SK-N-SH (cell line): ENCODE data around the gene CHRNA5. TPM values are rescaled to one million over a fixed set of nuclear protein-coding genes. Genes with fewer than 3 reads are reported as not detected.

Experiments
- CTCF ChIA-PET: fragments of 300-600, 350-600 bp; formaldehyde crosslinking; extraction: SDS; loops from one replicate; lab custom pipeline; 2021; lab: Yijun Ruan, JAX
- POLR2A ChIA-PET: fragments of 350-600 bp; sonication (Branson Sonifier 250); formaldehyde crosslinking; extraction: SDS; loops from one replicate; lab custom pipeline; 2020; ENCODE audit warnings: antibody characterized with exemption, inconsistent platforms; lab: Yijun Ruan, JAX
- DNase-seq: peaks from one replicate; pipeline ENCODE4 v3.0.0; 2012
- H2AFZ ChIP-seq: fragments of 200-600 bp; sonication (generic); 2 replicates; pipeline ENCODE4 v1.8.1; 2016; ENCODE audit warnings: antibody characterized with exemption, mild to moderate bottlenecking, low read depth
- H3F3A ChIP-seq: fragments of 200-600 bp; sonication (generic); replicated peaks from 2 replicates; pipeline ENCODE3; 2016; ENCODE audit warnings: antibody characterized with exemption, mild to moderate bottlenecking; ENCODE audit not compliant: insufficient read depth
- H3K27ac ChIP-seq, 2 experiments: fragments of 200-500 bp in 1 of 2; fragments of 200-600 bp in 1 of 2; sonication (Bioruptor generic) in 1 of 2; sonication (generic), shearing (Covaris generic) in 1 of 2; 2 replicates each; pipeline versions ENCODE4 v1.5.1 to v1.6.1; 2014 to 2016; ENCODE audit warnings: low read depth in 2 of 2, inconsistent platforms in 1 of 2, low read length in 1 of 2, mild to moderate bottlenecking in 1 of 2, mixed read lengths in 1 of 2
- H3K27me3 ChIP-seq: fragments of 200-600 bp; sonication (generic), shearing (Covaris generic); 2 replicates; pipeline ENCODE4 v1.6.1; 2016; ENCODE audit warnings: mixed run types; ENCODE audit not compliant: insufficient read depth
- H3K36me3 ChIP-seq, 2 experiments: fragments of 200-500 bp in 1 of 2; fragments of 200-600 bp in 1 of 2; sonication (Bioruptor generic) in 1 of 2; sonication (generic) in 1 of 2; replicated peaks in 1 of 2; 2 replicates each; pipeline versions ENCODE3 to v1.5.1; 2014 to 2016; ENCODE audit warnings: low read length in 1 of 2, mild to moderate bottlenecking in 1 of 2; ENCODE audit not compliant: insufficient read depth in 2 of 2, control insufficient read depth in 1 of 2
- H3K4me1 ChIP-seq, 2 experiments: fragments of 200-500 bp in 1 of 2; fragments of 200-600 bp in 1 of 2; sonication (Bioruptor generic) in 1 of 2; sonication (generic), shearing (Covaris generic) in 1 of 2; 2 replicates each; pipeline versions ENCODE4 v1.5.1 to v1.6.1; 2014 to 2016; ENCODE audit warnings: low read depth in 1 of 2, low read length in 1 of 2, mixed run types in 1 of 2; ENCODE audit not compliant: insufficient read depth in 2 of 2, control insufficient read depth in 1 of 2
- H3K4me2 ChIP-seq: fragments of 200-600 bp; sonication (generic), shearing (Covaris generic); 2 replicates; pipeline ENCODE4 v1.6.1; 2017; ENCODE audit warnings: mixed run types
- H3K4me3 ChIP-seq, 2 experiments: fragments of 200-500 bp in 1 of 2; fragments of 200-600 bp in 1 of 2; sonication (Bioruptor generic) in 1 of 2; sonication (generic), shearing (Covaris generic) in 1 of 2; 2 replicates each; pipeline versions ENCODE4 v1.5.1 to v1.8.1; 2014 to 2016; ENCODE audit warnings: low read depth in 2 of 2, inconsistent platforms in 1 of 2, low read length in 1 of 2, mild to moderate bottlenecking in 1 of 2, mixed read lengths in 1 of 2, moderate library complexity in 1 of 2
- H3K79me2 ChIP-seq: fragments of 200-600 bp; sonication (generic); 2 replicates; pipeline ENCODE4 v1.8.1; 2017; ENCODE audit warnings: mild to moderate bottlenecking; ENCODE audit not compliant: insufficient read depth
- H3K9ac ChIP-seq: fragments of 200-600 bp; sonication (generic); 2 replicates; pipeline ENCODE4 v1.6.1; 2017; ENCODE audit warnings: mixed run types
- H3K9me2 ChIP-seq: fragments of 200-600 bp; sonication (generic); 2 replicates; pipeline ENCODE4 v1.6.1; 2017; ENCODE audit warnings: mixed run types
- H3K9me3 ChIP-seq: fragments of 200-600 bp; sonication (generic); 2 replicates; pipeline ENCODE4 v1.6.1; 2017; ENCODE audit warnings: mixed run types, mild to moderate bottlenecking, moderate library complexity
- H4K20me1 ChIP-seq: fragments of 200-600 bp; sonication (generic); 2 replicates; pipeline ENCODE4 v1.6.1; 2017; ENCODE audit warnings: mild to moderate bottlenecking, mixed run types; ENCODE audit not compliant: insufficient read depth
- FOSL2 ChIP-seq: IDR thresholded peaks from 2 replicates; pipeline ENCODE4 v1.4.0; 2012; ENCODE audit warnings: low read depth, mild to moderate bottlenecking, moderate library complexity, borderline replicate concordance
- GABPA ChIP-seq: IDR thresholded peaks from 2 replicates; pipeline ENCODE4 v1.4.0; 2012; ENCODE audit warnings: low read depth, mild to moderate bottlenecking
- GATA2 ChIP-seq: sonication (generic); formaldehyde crosslinking; IDR thresholded peaks from 2 replicates; pipeline ENCODE4 v1.5.0; 2020; ENCODE audit warnings: mild to moderate bottlenecking, missing genetic modification reagents
- JUND ChIP-seq: IDR thresholded peaks from 2 replicates; pipeline ENCODE4 v1.4.0; 2012
- MEF2A ChIP-seq: IDR thresholded peaks from 2 replicates; pipeline ENCODE4 v1.4.0; 2012; ENCODE audit warnings: low read depth, borderline replicate concordance
- MXI1 ChIP-seq: IDR thresholded peaks from 2 replicates; pipeline ENCODE4 v1.6.1; 2012; ENCODE audit warnings: mild to moderate bottlenecking, low read depth, low read length, improper control_type of control experiment
- NRF1 ChIP-seq: IDR thresholded peaks from 2 replicates; pipeline ENCODE4 v1.6.1; 2012; ENCODE audit warnings: low read depth, mild to moderate bottlenecking, low read length
- POLR2AphosphoS5 ChIP-seq: IDR thresholded peaks from 2 replicates; pipeline ENCODE4 v1.6.1; 2012; ENCODE audit warnings: low read depth, low read length
- RCOR1 ChIP-seq: fragments of 150-350 bp; IDR thresholded peaks from 2 replicates; pipeline ENCODE4 v1.6.1; 2017; ENCODE audit warnings: antibody characterized with exemption, low read length
- RFX5 ChIP-seq: IDR thresholded peaks from 2 replicates; pipeline ENCODE4 v1.6.1; 2012; ENCODE audit warnings: mild to moderate bottlenecking, improper control_type of control experiment, low read length
- SMC3 ChIP-seq: IDR thresholded peaks from 2 replicates; pipeline ENCODE4 v1.6.1; 2012; ENCODE audit warnings: low read depth, low read length, improper control_type of control experiment
- TAF1 ChIP-seq: IDR thresholded peaks from 2 replicates; pipeline ENCODE4 v1.6.1; 2012; ENCODE audit warnings: low read depth, mild to moderate bottlenecking, low read length, moderate library complexity, borderline replicate concordance
- TCF12 ChIP-seq: IDR thresholded peaks from 2 replicates; pipeline ENCODE4 v1.4.0; 2012
- TEAD4 ChIP-seq: IDR thresholded peaks from 2 replicates; pipeline ENCODE4 v1.4.0; 2012; ENCODE audit warnings: mild to moderate bottlenecking, borderline replicate concordance; ENCODE audit not compliant: insufficient read depth
- YY1 ChIP-seq: IDR thresholded peaks from 2 replicates; pipeline ENCODE4 v1.4.0; 2012; ENCODE audit warnings: low read depth, mild to moderate bottlenecking
- WGBS: methylation state at CpG from one replicate; pipeline ENCODE4 v1.1.6; 2017; ENCODE audit warnings: low lambda C conversion rate; 5-methylcytosine and 5-hydroxymethylcytosine counted together
- polyA plus RNA-seq, 3 experiments: library from polyadenylated mRNA; depleted of rRNA; stranded (reverse); fragments of >200 nt; gene quantifications; 2 replicates each; pipeline ENCODE4 v1.2.3, GENCODE V29; 2012
- TF ChIP-seq, protein P1 (sequence below): fragments of 150-350 bp; IDR thresholded peaks from 2 replicates; pipeline ENCODE4 v1.6.1; 2016; ENCODE audit warnings: mild to moderate bottlenecking, low read depth, low read length
- TF ChIP-seq, protein P2 (sequence below): IDR thresholded peaks from 2 replicates; pipeline ENCODE4 v1.4.0; 2012; ENCODE audit warnings: low read depth
- TF ChIP-seq, protein P3 (sequence below): fragments of 150-350 bp; IDR thresholded peaks from 2 replicates; pipeline ENCODE4 v1.6.1; 2017; ENCODE audit warnings: antibody characterized with exemption, low read length, low read depth, borderline replicate concordance
- TF ChIP-seq, protein P4 (sequence below): IDR thresholded peaks from 2 replicates; pipeline ENCODE4 v1.6.1; 2012; ENCODE audit warnings: mild to moderate bottlenecking, low read depth, low read length, moderate library complexity
- TF ChIP-seq, protein P5 (sequence below): IDR thresholded peaks from 2 replicates; pipeline ENCODE4 v1.4.0; 2012; ENCODE audit warnings: low read depth, borderline replicate concordance

Gene CHRNA5
- polyA plus RNA-seq, 1 of the 3 experiments (the other 2 are of a cell fraction) = 5.5 TPM

DNA sequence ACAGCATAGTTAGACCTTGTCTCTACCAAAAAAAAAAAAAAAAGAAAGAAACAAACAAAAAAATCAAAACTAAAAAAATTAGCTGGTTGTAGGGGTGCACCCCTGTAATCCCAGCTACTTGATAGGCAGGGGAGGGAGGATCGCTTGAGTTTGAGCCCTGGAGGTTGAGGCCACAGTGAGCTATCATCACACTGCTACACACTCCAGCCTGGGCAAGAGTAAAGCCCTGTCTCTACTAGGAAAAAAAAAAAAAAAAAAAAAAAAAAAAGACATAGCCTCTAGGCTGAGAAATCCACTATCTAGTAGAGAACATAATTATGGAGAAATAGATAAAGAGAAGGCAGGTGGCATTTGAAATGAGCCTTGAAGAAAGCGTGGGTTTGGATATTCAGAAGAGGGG lies 2.2 kb upstream of the CHRNA5 start:
- H3K4me3 ChIP-seq = no peak overlapping the region
- no peak for TF ChIP-seq TEAD4
- TF ChIP-seq GATA2 = no peak
- TF ChIP-seq RFX5 = no peak
- TF ChIP-seq, protein P1, sequence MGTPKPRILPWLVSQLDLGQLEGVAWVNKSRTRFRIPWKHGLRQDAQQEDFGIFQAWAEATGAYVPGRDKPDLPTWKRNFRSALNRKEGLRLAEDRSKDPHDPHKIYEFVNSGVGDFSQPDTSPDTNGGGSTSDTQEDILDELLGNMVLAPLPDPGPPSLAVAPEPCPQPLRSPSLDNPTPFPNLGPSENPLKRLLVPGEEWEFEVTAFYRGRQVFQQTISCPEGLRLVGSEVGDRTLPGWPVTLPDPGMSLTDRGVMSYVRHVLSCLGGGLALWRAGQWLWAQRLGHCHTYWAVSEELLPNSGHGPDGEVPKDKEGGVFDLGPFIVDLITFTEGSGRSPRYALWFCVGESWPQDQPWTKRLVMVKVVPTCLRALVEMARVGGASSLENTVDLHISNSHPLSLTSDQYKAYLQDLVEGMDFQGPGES = no peak
- no peak for TF ChIP-seq NRF1
- TF ChIP-seq, protein P2, sequence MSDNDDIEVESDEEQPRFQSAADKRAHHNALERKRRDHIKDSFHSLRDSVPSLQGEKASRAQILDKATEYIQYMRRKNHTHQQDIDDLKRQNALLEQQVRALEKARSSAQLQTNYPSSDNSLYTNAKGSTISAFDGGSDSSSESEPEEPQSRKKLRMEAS = no peak
- no peak for TF ChIP-seq YY1
- no peak for TF ChIP-seq MXI1
- no peak for TF ChIP-seq JUND
- no peak for TF ChIP-seq FOSL2
- no peak for TF ChIP-seq GABPA
- no peak for TF ChIP-seq POLR2AphosphoS5
- TF ChIP-seq, protein P3, sequence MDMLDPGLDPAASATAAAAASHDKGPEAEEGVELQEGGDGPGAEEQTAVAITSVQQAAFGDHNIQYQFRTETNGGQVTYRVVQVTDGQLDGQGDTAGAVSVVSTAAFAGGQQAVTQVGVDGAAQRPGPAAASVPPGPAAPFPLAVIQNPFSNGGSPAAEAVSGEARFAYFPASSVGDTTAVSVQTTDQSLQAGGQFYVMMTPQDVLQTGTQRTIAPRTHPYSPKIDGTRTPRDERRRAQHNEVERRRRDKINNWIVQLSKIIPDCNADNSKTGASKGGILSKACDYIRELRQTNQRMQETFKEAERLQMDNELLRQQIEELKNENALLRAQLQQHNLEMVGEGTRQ = no peak
- no peak for TF ChIP-seq SMC3
- TF ChIP-seq, protein P4, sequence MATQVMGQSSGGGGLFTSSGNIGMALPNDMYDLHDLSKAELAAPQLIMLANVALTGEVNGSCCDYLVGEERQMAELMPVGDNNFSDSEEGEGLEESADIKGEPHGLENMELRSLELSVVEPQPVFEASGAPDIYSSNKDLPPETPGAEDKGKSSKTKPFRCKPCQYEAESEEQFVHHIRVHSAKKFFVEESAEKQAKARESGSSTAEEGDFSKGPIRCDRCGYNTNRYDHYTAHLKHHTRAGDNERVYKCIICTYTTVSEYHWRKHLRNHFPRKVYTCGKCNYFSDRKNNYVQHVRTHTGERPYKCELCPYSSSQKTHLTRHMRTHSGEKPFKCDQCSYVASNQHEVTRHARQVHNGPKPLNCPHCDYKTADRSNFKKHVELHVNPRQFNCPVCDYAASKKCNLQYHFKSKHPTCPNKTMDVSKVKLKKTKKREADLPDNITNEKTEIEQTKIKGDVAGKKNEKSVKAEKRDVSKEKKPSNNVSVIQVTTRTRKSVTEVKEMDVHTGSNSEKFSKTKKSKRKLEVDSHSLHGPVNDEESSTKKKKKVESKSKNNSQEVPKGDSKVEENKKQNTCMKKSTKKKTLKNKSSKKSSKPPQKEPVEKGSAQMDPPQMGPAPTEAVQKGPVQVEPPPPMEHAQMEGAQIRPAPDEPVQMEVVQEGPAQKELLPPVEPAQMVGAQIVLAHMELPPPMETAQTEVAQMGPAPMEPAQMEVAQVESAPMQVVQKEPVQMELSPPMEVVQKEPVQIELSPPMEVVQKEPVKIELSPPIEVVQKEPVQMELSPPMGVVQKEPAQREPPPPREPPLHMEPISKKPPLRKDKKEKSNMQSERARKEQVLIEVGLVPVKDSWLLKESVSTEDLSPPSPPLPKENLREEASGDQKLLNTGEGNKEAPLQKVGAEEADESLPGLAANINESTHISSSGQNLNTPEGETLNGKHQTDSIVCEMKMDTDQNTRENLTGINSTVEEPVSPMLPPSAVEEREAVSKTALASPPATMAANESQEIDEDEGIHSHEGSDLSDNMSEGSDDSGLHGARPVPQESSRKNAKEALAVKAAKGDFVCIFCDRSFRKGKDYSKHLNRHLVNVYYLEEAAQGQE = no peak
- TF ChIP-seq RCOR1 = no peak
- TF ChIP-seq TCF12 = no peak
- no peak for TF ChIP-seq TAF1
- no peak for TF ChIP-seq MEF2A
- TF ChIP-seq, protein P5, sequence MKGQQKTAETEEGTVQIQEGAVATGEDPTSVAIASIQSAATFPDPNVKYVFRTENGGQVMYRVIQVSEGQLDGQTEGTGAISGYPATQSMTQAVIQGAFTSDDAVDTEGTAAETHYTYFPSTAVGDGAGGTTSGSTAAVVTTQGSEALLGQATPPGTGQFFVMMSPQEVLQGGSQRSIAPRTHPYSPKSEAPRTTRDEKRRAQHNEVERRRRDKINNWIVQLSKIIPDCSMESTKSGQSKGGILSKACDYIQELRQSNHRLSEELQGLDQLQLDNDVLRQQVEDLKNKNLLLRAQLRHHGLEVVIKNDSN = no peak
- no peaks in the 10 kb centered on the region for H3K36me3 ChIP-seq
- H3K27ac ChIP-seq = no peak overlapping the region
- POLR2A ChIA-PET = no interaction called here
- DNase-seq = no peak
- peaks cover 0 to 13% of the 10 kb centered on the region in 2 experiments; a peak in 2 of 4 replicates for H3K4me1 ChIP-seq
- 0 out of 2 replicates have a peak, but pooled peaks cover 4% of the 10 kb centered on the region for H3K79me2 ChIP-seq
- H3K9ac ChIP-seq = no peak overlapping the region
- no peak overlapping the region for H3K4me2 ChIP-seq
- no peaks in the 10 kb centered on the region for H4K20me1 ChIP-seq
- 87% methylated on average over 2 of the region's 2 CpGs for WGBS
- no peaks in the 10 kb centered on the region; the same call in 1 of the 2 replicates for H3K27me3 ChIP-seq
- H3K9me3 ChIP-seq = no peaks in the 10 kb centered on the region
- no peak overlapping the region for H2AFZ ChIP-seq
- CTCF ChIA-PET = no interaction called here
- peaks cover 9% of the 10 kb centered on the region for H3F3A ChIP-seq
- no peaks in the 10 kb centered on the region for H3K9me2 ChIP-seq
